A673 (cell line): ENCODE results near the gene HACD2. TPM values are rescaled to one million over a fixed set of nuclear protein-coding genes. Genes with fewer than 3 reads are reported as not detected.

ENCODE experiments used
- BruUV-seq: library from RNA; stranded (reverse); fragments of 400-500 nt; replicated peaks from 2 replicates; lab custom pipeline; 2021; lab: Mats Ljungman, UMichigan
- CTCF ChIA-PET: fragments of 300-600 bp; sonication (Branson Sonifier 250); formaldehyde crosslinking; loops from one replicate; lab custom pipeline; 2022; ENCODE audit warnings: antibody characterized with exemption; lab: Charles Lee
- POLR2A ChIA-PET: fragments of 300-600 bp; sonication (Branson Sonifier 250); formaldehyde crosslinking; loops from one replicate; lab custom pipeline; 2022; ENCODE audit warnings: antibody characterized with exemption; ENCODE audit not compliant: low non-redundant PET; lab: Charles Lee
- DNase-seq: peaks from one replicate; pipeline ENCODE4 v3.0.0-alpha.2; 2015; ENCODE audit warnings: low spot score
- H3K27ac ChIP-seq: fragments of 200-600 bp; sonication (generic); 2 replicates; pipeline ENCODE4 v1.5.1; 2016; ENCODE audit warnings: mixed run types, low read depth, mild to moderate bottlenecking, mixed read lengths, antibody characterized with exemption, low read length; ENCODE audit not compliant: poor library complexity, severe bottlenecking
- H3K27me3 ChIP-seq: fragments of 200-600 bp; sonication (generic); replicated peaks from 2 replicates; pipeline ENCODE4 v1.6.1; 2017; ENCODE audit warnings: mixed run types, low read depth, mild to moderate bottlenecking, mixed read lengths, antibody characterized with exemption, low read length; ENCODE audit not compliant: insufficient read depth, poor library complexity
- H3K36me3 ChIP-seq: fragments of 200-600 bp; sonication (generic); 2 replicates; pipeline ENCODE4 v1.6.1; 2016; ENCODE audit warnings: mixed run types, mild to moderate bottlenecking, mixed read lengths, antibody characterized with exemption, low read length; ENCODE audit not compliant: insufficient read depth, poor library complexity, severe bottlenecking
- H3K4me1 ChIP-seq: fragments of 200-600 bp; sonication (generic); 2 replicates; pipeline ENCODE4 v1.6.1; 2017; ENCODE audit warnings: mixed run types, mild to moderate bottlenecking, mixed read lengths, antibody characterized with exemption, low read length; ENCODE audit not compliant: insufficient read depth, poor library complexity, severe bottlenecking
- H3K4me3 ChIP-seq: fragments of 200-600 bp; sonication (generic); 2 replicates; pipeline ENCODE4 v1.5.1; 2016; ENCODE audit warnings: low read depth, mixed run types, mild to moderate bottlenecking, mixed read lengths, low read length; ENCODE audit not compliant: poor library complexity, severe bottlenecking
- H3K9me3 ChIP-seq: fragments of 200-600 bp; sonication (generic); 2 replicates; pipeline ENCODE4 v1.6.1; 2016; ENCODE audit warnings: mixed run types, low read depth, mild to moderate bottlenecking, mixed read lengths, antibody characterized with exemption, low read length; ENCODE audit not compliant: poor library complexity, severe bottlenecking
- EZH2 ChIP-seq: fragments of 200-600 bp; sonication (generic); IDR thresholded peaks from 2 replicates; pipeline ENCODE4 v1.6.1; 2017; ENCODE audit warnings: borderline replicate concordance, low read depth, mild to moderate bottlenecking, mixed read lengths, antibody characterized with exemption, low read length; ENCODE audit not compliant: poor library complexity, severe bottlenecking
- intact Hi-C: fragments of 100-400 bp; cut with micrococcal nuclease; formaldehyde crosslinking; loops from one replicate; pipeline ENCODE4 v1.10.0; 2022; ENCODE audit not compliant: unreplicated experiment
- total RNA-seq: library from RNA; stranded (reverse); gene quantifications from 2 replicates; pipeline ENCODE4 v1.2.3, GENCODE V29; 2021
- TF ChIP-seq, protein P1 (sequence below): fragments of 300-800, 200-600 bp; sonication (generic); conservative IDR thresholded peaks from 2 replicates; pipeline ENCODE4 v1.5.1; 2017; ENCODE audit warnings: low read depth, mild to moderate bottlenecking, antibody characterized with exemption, low read length, moderate library complexity, mixed read lengths

HACD2 gene
- total RNA-seq, 1 experiment from 2014 or later = 49.3 TPM

- Histone ChIP-seq H3K9me3 (no peaks in the 10 kb centered on the region), H3K27me3 (peaks cover 10% of the 10 kb centered on the region), H3K4me1 (no peaks in the 10 kb centered on the region), H3K27ac (no peak overlapping the region), H3K36me3 (no peaks in the 10 kb centered on the region), H3K4me3 (no peak overlapping the region)
- BruUV-seq = no TSS peak
- intact Hi-C loops = no loop called here
- POLR2A ChIA-PET = interaction anchor here (0.7 kb wide), 1 partner anchor 933 kb away, joined by 3 read pairs; no protein-coding TSS in a partner anchor
- no peak for TF ChIP-seq EZH2
- TF ChIP-seq, protein P1, sequence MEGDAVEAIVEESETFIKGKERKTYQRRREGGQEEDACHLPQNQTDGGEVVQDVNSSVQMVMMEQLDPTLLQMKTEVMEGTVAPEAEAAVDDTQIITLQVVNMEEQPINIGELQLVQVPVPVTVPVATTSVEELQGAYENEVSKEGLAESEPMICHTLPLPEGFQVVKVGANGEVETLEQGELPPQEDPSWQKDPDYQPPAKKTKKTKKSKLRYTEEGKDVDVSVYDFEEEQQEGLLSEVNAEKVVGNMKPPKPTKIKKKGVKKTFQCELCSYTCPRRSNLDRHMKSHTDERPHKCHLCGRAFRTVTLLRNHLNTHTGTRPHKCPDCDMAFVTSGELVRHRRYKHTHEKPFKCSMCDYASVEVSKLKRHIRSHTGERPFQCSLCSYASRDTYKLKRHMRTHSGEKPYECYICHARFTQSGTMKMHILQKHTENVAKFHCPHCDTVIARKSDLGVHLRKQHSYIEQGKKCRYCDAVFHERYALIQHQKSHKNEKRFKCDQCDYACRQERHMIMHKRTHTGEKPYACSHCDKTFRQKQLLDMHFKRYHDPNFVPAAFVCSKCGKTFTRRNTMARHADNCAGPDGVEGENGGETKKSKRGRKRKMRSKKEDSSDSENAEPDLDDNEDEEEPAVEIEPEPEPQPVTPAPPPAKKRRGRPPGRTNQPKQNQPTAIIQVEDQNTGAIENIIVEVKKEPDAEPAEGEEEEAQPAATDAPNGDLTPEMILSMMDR = no peak
- no peak for DNase-seq
- CTCF ChIA-PET = interaction anchor here (0.6 kb wide), 1 partner anchor 128 kb away, joined by 5 read pairs; no protein-coding TSS in a partner anchor
These were observed 117.8 kb downstream of the HACD2 start for GRCh38 chr3:123467046-123467445.

DNA sequence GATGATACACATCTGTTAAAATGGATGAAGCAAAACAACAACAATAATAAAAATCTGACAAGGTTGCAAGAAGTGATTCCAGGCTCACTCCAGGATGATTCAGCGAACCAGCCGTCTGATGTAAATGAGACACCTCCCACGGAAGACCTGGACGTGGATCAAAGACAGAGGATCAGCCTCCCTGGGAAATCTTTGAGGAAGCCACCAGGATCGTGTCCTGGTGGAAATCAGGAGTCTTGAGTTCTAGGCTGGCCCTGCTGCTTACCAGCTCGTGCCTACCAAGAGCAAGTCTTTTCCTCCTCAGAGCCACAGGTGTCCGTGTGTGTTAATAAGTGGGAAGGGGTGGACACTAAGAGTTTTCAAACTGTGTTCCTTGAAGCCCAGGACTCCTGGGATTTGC lies 120.6 kb downstream of the HACD2 start:
- no peaks in the 10 kb centered on the region for H3K4me1 ChIP-seq
- no peak for TF ChIP-seq EZH2
- TF ChIP-seq, protein P1 = no peak
- ChIA-PET CTCF (no interaction called here), POLR2A (no interaction called here)
- no peak overlapping the region for H3K4me3 ChIP-seq
- no peak for DNase-seq
- BruUV-seq = no TSS peak
- intact Hi-C loops = no loop called here
- H3K9me3 ChIP-seq = no peaks in the 10 kb centered on the region
- no peak overlapping the region for H3K27ac ChIP-seq
- no peaks in the 10 kb centered on the region for H3K36me3 ChIP-seq
- peaks cover 23% of the 10 kb centered on the region for H3K27me3 ChIP-seq

DNA sequence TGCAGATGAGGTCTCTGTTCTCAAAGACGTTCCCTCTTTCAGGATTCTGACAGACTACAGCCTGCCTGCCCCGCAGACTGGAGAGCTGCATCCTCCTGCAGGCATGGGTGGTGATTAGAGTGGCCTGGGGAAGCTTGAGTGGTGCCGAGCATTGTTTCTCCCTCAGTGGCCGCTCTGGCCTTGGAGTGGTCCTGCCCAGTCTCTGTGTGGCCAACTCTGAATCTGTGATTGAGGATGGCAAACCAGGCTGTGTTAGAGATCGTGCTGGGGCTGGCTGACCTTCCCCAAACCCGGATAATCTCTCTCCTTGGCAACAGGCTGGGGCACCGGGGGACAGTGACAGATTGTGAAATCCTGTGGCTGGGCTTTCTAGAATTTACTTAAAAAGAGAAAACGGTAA lies 125.0 kb downstream of the HACD2 start:
- no peak for TF ChIP-seq EZH2
- TF ChIP-seq, protein P1 = no peak
- H3K4me3 ChIP-seq = no peak overlapping the region
- intact Hi-C loops = no loop called here
- BruUV-seq = no TSS peak
- H3K27me3 ChIP-seq = peaks cover 34% of the 10 kb centered on the region
- no peaks in the 10 kb centered on the region for H3K36me3 ChIP-seq
- no peaks in the 10 kb centered on the region for H3K9me3 ChIP-seq
- CTCF ChIA-PET = no interaction called here
- H3K4me1 ChIP-seq = no peaks in the 10 kb centered on the region
- no peak for DNase-seq
- H3K27ac ChIP-seq = no peak overlapping the region
- POLR2A ChIA-PET = no interaction called here
